ENCODE results near the gene ASB4.

DNA sequence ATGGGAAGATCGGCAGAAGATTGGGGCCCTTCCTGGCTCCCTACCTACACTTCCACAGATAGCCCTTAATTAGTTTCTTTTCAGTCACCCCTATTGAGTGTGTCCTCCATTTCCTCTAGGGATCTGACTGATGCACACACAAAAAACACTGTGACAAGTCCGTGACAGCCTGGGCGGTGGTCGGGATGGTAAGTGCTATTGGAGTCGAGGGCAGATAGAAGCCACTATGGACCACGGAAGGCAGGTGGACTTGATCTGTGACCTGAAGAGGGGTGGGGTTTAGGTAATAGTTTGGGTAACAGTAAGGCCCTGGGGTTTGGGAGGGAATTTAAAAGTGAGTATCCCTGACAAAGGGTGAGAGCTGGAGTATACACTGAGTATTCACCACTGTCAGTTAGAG, 57.6 kb downstream of the ASB4 start:
- TF ChIP-seq EZH2 (IDR thresholded peaks at IDR 0.05) = no peak
- no peak for TF ChIP-seq POLR2AphosphoS5 (IDR thresholded peaks at IDR 0.05; ENCODE audit: borderline replicate concordance, low read depth, low read length)

All from SK-N-MC (cell line).